Stimulated activated CD8-positive, alpha-beta memory T cell treated with anti-CD3 and anti-CD28 coated beads, Interleukin-15, amount 100 ng/mL, for 48 hours (primary cell): ENCODE measurements around the gene SPPL2B.

Experiments
- DNase-seq, 2 donors: peaks; one replicate each; pipeline ENCODE4 v3.0.0-alpha.2; 2020; ENCODE audit warnings: low read depth in 2 of 2

SPPL2B gene

DNA sequence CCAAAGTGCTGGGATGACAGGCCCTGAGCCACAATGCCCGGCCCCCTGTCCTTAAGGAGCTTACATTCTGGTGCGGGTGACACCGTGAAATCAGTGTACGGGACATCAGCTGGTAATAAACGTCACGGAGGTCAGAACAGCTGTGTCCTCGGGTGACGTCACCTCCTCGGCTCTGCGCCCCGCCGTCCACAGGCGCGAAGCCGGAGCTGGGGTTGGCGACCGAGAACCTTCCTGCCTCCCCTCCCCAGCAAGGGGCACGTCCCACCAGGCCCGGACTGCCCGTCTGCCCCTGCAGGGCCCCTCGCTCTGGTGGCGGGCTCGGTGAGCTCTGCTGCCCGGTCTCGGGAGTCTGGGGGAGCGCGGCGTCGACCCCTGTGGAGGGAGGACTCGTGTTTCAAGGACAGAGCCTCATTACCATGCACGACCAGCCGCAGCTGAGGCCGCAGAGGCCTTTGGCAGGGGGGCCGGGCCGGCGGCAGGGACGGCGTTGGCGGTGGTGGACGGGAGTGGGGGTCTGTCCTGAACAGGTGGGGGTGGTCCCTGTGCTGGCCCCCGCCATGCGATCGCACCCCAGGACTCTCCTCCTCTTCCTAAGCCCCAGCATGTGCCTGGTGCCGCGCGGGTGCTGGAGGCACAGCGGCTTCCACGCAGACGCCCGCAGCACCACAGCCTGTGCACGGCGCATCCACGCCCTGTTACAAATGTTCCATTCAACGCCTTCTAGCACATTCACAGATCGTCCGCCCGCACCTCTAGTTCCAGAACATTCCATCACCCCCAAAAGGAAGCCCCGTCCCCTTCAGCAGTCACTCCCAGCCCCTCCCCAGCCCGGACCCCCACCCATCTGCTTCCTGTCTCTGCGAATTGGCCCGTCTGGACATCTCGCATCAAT lies 25.9 kb upstream of the SPPL2B start:
- no peak for DNase-seq

DNA sequence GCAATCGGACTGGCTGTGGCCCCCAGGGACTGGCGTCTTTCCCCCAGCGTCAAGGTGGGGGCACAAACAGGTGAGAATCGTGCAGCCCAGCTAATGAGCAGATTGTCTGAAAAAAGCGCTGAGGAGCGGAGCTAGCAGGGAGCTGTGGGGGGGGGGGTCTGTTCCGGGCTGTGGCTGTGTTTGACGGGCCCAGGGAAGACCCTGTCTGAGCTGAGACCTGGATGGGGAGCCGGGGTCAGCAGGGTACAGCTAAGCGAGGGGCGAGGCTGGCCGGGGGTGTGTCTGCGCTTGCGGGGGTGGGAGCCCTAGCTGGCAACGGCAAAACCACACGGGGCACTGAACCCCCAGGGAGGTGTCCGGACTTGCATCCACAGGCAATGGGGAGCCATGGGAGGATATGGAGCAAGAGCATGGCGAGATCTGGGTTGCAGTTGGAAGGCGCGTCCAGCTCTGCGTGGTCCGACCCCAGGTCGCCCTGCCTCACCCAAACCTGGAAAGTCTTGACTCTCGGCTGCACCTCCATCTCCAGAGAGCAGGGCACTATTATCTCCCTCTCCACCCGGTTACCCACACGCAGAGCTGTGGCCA lies 25.2 kb upstream of the SPPL2B start:
- DNase-seq: no peak

DNA sequence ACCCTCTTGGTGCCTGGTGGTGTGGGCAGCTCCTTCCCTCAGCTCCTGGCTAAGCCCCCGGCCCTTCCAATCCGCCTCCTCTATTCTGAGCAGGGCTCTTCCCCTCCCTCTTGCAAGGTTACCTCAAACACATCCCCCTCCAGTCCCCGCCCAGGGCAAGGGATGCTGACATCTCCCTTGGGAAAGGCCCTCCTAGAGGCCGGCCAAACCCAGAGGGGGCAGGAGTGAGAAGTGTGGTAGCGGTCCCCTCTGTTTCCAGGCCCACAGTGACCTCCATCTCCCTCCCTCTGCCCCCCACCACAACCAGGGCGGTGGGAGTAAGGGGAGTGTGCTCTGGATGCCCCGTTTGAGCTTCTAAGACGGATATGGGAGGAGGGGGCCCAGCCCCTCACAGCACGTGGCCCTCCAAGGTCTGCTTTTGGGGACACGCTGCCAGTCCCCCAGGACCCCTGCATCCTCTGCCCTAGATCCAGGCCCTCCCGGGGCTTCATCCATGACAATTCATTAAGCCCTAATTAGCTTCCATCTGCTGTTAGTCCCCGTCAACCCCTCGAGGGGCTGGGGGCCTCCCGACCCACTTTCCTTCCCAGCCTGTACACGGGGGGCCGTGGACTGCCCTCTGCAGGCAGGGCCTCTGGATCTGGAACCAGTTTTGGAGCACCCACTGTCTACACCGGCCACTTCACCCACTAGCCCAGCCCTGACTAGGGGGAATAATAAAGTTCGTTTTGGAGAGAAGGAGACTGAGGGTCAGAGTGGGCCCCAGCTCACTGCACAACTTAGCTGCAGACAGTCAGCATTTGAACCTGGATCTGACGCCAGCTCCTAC lies 22.8 kb upstream of the SPPL2B start:
- DNase-seq: no peak

DNA sequence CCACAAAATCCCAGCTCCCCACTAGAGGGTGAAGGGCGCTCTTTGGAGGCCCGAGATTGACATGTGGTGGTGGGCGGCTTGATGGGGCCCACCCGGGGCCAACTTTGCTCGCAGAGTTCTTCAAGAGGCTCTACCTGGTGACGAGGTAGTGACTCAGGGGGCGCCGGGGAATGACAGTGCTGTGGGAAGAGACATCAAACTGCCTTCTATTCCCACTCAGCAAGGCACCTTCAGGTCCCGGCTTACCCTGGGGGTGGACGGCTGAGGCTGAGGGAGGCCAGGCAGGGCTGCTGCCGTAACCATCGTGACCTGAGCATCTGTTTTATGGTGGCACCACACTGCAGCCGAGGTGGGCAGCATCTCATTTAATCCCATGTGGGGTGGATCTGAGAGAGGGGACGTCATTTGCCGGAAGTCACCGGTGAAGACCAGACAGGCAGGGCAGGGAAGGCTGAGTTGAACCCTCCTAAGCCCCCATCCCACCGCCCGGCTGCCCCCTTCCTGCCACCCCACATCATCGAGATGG lies 22.1 kb upstream of the SPPL2B start:
- no peak for DNase-seq

DNA sequence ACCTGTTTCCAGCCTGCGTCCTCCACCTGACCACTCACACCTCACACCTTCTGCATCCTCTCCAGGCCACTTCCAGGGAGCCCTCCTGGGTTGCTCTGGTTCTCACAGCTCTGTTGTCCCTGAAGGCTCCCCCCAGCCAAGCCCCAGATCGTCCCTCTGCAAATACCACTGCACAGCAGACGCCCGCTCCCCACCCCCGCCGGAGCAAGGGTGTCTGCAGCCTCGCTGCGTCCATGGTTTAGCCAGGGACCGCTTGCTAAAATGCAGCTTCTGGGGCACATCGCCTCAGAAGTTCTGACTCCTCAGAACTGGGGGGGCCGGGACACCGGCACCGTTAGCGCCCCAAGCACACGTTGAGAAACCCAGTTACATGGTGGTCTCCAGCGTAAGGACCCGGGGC lies 21.5 kb upstream of the SPPL2B start:
- no peak for DNase-seq

DNA sequence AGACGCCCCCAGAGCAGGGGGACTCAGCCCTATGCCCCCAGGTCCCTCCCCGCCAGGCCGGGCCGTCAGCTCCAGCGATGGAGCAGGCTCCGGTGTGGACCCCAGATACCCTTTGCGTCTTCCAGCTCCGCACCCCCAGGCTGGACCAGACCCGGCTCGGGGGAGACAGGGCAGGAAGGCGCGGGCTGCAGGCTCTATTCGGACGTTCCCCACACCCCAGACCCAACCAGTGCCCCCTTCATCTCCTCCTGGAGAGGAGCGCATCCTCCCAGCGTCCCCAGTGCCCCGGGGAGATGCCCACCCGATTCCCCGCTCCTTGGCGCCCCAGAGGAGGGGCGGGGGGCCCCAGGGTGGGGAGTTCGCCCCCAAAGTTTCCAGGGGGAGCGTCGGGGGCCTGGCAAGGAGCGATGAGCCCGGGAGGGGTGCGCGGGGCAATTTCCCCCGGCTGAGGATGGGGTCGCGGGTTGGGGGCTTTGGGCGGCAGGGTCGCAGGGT lies 20.9 kb upstream of the SPPL2B start:
- DNase-seq: no peak

DNA sequence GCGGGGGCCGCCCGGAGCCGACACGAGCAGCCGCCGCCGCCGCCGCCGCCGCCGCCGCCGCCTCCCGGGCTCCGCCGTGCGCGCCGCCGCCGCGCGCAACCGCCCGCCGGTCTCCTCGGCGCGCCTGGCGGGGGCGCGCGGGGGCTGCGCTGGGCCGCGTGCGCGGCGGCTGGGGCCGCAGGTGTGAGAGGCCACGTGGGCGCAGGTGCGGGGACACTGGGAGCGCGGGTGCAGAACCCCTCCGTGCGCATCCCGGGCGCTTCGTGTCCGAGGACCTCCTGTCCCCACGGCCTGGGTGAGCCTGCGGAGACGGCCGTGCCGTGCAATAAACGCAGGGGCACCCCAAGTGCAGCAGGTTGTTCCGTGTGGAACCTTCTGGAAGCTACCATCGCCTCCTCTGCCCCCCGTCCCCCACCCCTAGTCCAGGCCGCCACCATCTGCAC lies 20.3 kb upstream of the SPPL2B start, which contains the start of gene LINGO3:
Gene LINGO3 (minus strand): TSS at position 41 of the 443 bp plus-strand sequence. CDS start 16,378 bp downstream, outside the sequence.
- DNase-seq: no peak

DNA sequence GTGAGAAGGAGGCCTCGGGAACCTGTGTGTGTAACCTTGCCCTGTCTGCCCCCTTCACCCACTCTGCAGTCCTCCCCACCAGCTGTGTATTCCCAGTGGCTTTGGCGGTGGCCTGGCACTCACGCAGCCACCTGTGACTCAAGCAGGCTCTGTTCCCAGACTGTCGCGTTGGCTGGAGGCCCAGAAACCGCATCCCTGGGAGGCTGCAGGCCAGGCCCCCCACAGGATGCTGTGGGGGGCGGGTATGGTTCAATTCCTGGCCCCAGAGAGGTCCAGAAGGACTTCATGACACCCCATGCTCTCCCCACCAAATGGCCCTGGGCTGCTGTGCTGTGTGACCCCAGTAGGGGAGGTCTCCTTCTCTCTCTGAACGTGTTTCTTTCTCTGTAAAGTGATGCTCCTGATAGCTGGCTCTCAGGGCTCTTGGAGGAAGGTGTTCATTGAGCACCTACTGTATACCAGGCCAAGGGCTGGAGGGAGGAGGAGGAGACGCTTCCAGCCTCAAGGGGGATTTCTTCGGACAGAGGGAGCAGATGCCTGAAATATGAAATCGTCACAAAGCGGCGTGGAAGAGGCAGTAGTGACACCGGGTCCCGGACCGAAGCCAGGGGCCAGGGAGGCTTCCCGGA lies 18.6 kb upstream of the SPPL2B start:
- no peak for DNase-seq

DNA sequence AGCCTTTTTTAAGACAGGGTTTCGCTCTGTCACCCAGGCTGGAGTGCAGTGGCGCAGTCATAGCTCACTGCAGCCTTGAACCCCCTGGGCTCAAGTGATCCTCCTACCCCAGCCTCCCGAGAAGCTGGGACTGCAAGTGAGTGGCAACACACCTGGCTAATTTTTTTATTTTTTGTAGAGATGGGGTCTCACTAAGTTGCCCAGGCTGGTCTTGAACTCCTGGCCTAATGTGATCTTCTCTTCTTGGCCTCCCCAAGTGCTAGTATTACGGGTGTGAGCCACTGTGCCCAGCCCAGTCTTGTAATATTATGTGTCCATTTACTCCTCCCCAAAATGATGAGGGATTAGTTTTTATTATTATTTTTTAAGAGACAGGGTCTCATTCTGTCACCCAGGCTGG lies 17.4 kb upstream of the SPPL2B start:
- DNase-seq: no peak

DNA sequence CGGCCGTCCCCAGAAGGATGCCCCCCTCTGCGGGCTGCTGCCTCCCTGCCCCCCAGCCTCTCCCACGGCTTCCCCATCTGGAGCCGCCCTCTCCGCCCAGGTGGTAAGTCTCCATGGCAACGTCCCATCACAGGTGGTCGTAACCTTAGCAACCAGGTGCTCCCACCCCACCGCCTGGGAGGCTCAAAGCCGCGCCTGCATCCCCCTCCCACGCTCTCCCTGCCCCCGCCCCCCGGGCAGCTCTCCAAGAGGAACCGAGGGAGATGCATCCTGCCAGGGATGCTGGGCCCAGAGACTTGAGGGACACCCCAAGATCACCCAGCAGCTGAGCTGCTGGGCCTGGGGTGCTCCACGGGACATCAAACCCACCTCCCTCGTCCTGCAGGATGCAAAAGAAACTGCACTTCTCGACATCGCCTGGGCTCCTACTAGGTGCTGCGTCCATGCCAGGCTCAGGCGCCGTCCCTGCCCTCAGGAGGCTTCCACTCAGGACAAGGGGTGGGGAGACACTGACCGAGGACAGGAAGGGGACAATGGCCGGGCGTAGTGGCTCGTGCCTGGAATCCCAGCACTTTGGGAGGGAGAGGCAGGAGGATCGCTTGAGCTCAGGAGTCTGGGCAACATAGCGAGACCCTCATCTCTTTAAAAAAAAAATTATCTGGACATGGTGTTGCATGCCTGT lies 15.5 kb upstream of the SPPL2B start:
- no peak for DNase-seq

DNA sequence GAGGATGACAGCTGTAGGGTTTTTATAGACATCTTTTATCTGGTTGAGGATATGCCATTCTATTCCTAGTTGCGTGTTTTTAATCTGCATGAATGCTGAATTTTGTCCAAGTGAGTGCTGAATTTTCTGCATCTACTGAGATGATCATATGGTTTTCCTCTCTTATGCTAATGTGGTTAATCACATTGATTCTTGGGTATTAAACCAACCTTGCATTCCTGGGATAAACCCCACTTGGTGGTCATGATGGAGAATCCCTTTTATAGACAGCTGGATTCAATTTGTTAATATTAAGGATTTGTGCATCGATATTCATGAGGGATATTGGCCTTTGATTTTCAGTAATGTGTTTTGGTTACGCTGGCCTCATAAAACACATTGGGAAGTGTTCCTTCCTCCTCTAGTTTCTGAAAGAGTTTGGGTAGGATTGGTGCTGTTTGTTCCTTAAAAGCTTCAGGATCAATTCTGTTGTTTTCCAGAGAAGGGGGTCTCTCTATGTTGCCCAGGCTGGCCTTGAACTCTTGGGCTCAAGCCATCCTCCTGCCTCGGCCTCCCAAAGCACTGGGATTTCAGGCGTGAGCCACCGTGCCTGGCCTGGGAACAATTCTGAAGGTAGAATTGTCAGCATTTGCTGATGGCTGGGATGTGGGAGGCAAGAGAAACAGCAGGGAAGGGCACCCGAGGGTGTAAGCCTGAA lies 13.2 kb upstream of the SPPL2B start:
- no peak for DNase-seq

DNA sequence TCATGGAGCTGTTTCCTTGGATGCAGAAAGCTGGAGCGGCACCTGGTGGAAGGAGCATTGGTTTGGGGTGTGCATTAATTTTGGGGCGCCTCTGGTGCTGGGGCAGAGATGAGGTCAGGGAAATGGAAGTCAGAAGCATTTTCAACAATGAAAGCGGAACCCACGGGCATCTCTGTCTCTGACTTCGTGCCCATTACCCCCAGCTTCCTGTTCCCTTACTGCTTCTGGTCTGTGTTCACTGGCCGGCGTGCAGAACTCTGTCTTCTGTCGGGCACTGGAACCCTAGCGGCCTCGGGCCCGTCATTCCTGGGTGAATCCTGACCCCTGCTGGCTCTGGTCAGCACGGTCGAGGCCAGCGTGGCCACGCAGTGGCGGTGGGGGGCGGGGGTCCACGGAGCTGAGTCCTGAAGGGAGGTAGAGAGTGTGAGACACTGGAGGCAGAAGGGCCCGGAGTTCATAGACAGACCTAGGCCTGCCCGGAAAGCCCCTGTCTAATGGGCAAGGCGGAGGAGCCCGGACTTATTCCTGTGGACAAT lies 12.6 kb upstream of the SPPL2B start:
- no peak for DNase-seq

DNA sequence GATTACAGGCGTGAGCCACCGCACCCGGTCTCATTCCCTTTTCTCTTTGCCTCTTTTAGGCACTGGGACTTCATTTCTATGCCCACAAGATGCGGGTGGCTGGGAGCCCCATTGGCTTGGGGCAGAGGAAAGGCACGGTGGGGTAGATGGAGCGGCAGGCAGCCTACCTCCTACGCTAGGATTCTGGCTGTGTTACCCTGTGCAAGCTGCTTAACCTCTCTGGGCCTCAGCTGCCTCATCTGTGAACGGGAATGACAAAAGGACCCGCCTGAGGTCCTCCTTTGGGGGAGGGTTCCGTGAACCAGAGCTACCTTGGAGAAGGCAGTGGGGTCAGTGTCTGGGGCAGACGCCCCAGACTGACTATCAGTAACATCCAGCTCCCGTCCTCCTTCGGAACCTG lies 11.2 kb upstream of the SPPL2B start:
- DNase-seq: no peak

DNA sequence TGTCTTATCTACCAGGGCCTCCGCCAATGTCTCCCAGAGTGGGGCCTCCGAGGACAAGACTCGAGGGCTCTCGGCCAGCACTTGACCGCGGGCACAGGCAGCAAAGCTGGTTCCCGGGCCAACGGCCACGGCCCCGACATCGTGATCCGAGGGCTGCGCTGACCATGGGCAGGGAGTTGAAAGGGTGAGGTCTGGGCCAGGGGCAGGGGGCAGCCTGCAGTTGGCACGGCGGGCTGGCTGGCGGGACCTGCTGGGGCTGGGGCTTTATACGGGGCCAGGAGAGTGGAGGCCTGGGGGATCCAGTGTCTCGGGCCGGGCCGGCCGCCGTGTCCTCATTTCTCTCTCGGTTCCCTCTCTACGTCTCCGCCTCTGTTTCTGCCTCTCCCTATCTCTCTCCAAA lies 10.7 kb upstream of the SPPL2B start:
- no peak for DNase-seq

DNA sequence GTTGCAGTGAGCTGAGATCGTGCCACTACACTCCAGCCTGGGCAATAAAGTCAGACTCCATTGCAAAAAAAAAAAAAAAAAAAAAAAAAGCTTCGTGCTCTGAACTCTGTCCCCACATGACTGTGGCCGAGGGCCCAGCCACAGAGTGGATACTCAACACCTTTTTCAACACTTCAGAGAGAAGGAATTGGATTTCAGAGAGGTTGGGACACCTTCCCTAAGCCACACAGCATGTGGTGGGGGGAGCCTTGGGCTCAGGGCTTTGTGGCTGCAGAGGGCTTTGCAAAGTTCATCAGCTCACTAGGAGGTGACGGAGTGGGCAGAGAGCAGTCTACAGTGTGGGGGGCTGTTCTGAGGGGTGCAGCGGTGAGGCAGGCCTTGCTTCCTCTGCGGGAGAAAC lies 9.6 kb upstream of the SPPL2B start:
- no peak for DNase-seq

DNA sequence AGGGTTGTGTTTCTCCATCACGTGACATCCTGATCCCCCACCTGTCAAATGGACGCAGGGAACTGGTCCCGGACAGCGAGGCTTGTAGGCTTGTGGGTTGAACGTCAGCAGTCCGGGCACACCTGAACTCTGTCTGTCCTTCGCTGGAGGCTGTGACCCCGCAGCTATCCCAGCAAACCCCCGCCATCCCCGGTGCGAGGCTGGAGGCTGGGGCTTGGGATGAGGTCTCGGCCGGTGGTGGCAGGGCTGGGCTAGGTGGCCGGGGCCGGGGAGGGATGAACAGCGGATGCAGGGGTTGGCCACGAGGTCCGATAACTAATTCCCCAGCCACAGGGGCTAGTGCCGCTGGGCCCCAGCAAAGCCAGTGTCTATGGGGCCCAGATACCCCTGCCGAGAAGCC lies 8.9 kb upstream of the SPPL2B start:
- no peak for DNase-seq

DNA sequence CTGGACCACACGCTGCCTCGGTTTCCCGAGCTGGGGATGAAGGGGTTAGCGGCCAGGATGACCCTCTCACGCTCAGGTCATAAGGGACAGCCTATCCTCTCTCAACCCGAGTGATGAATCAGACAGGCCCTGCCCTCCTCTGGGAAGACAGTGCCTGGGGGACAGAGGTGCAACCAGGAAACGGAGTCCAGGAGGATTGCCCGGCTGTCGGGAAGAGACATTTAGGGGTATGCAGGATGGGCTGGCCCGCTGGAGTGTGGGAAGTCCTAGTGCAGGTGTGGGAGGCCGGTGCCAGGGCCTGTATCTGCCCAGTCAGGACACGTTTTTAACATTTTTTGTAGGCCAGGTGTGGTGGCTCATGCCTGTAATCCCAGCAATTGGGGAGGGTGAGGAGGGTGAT lies 8.4 kb upstream of the SPPL2B start:
- DNase-seq: no peak

DNA sequence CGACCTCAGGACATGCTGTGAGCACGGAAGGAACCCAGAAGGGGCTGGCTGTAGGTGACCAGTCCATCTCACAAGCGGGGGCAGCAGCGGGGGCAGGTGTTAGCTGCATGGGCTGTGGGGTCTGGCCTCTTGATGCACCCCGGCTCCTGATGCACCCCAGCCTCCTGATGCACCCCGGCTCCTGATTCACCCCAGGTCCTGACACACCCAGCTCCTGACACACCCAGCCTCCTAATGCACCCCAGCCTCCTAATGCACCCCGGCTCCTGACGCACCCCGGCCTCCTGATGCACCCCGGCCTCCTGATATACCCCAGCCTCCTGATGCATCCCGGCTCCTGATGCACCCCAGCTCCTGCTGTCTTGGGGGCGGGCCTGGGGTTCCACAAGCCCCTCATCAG lies 7.5 kb upstream of the SPPL2B start:
- no peak for DNase-seq

DNA sequence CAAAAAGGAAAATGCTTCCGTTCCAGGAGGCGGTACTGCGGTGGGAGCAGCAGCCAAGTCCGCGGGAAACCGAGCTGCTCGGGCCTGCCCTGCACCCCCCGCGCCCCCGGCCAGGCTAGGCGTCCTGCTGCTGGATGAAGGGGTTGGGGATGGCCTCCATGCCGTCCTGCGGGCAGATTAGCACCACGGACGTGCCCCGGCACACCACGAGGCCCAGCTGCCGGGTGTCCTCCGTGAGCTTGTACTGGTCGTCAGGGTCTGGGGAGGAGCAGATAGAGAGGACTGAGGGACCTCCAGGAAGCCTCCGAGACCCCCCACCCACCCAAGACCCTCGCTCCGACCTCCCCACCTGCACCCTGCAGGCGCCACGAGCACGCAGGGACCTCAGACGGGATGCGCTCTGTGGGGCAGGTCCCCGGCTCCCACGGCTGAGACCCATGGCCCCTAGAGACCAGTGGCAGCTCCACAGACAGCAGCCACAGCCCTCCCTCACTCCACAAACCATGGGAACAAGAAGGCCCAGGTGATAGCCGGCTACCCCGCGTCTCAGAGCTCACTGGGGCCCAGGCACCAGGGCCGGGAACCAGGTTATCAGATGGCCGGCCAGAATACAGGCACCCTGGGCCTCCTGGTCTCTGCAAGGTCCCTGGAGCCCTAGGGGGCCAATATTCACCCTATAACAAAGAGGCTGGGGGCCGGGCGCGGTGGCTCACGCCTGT lies 6.8 kb upstream of the SPPL2B start:
- DNase-seq: no peak
